Myocyte (in vitro differentiated cells): ENCODE results near the gene SOX8. TPM values are rescaled to one million over a fixed set of nuclear protein-coding genes. Genes with fewer than 3 reads are reported as not detected.
"Not testable (repeated sequence)": the region's sequence is repeated elsewhere in the genome, so short reads cannot be mapped to it uniquely, and the experiment has no call there.

Experiments used
- DNase-seq: peaks from one replicate; pipeline ENCODE4 v3.0.0-alpha.2; 2012; ENCODE audit warnings: low read depth
- polyA plus RNA-seq: library from polyadenylated mRNA; unstranded; fragments of >200 nt; gene quantifications from one replicate; pipeline ENCODE4 v1.2.1, GENCODE V29; 2012; ENCODE audit warnings: missing spikeins
- total RNA-seq: library from RNA; depleted of rRNA; stranded (reverse); fragments of >200 nt; gene quantifications from 2 replicates; pipeline ENCODE4 v1.2.3, GENCODE V29; 2014

The SOX8 gene
- 53.9 and 116 TPM in 2 replicates for total RNA-seq
- 18.8 TPM for polyA plus RNA-seq

DNA sequence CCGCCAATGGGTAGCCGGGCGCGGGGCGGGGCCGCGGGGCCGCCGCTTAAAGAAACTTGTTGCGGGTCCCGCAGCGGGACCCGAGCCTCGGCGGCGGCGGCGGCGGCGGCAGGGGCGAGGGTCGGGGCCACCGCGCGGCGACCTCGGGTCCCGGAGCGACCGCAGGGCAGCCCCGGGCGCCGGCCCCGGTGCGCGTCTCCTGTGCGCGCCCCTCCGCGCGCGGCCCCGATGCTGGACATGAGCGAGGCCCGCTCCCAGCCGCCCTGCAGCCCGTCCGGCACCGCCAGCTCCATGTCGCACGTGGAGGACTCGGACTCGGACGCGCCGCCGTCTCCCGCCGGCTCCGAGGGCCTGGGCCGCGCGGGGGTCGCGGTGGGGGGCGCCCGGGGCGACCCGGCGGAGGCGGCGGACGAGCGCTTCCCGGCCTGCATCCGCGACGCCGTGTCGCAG, at the start of gene SOX8:
Gene SOX8 (plus strand): TSS at position 76 of the 450 bp plus-strand sequence. CDS start 153 bp downstream, at position 229.
- no peak for DNase-seq

DNA sequence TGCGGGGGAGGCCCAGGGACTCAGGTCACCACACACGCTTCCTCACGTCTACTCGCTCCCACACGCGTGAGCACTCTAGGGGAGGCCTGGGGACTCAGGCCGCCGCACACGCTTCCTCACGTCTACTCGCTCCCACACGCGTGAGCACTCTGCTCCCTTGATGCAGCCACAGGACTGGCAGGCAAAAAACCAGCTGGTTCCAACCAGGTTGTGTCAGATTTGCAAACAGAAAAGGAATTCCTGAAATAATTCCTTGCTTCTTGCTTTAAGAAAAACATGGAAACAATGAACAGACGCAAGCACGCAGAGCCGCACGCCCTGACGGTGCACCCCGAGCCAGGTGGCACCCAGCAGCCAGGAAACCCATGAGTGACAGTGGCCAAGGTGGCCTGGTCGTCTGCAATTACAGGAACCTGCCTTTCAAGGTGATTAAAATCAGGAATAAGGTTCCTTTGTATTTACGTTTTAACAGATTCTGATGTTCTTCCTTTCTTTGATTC, 48.7 kb upstream of the SOX8 start:
- no peak for DNase-seq

DNA sequence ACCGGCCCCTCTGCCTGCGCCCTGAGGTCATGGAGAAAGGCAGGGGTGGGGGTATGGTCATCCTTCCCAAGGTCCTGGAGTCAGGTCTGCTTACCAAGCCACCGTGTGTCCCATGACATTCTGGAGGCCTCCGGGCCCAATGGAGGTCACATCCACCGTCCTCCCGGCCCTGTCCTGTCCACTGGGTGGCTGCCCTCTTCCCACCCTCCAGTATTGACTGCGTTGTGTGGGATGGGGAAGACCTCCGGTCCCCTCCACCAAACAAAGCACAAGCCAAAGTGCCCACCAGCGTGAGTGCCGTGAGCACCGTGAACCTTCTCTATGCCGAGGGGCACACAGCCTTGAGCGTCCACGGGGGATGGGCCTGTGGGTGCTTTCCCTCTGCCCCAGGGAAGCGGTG, 48.0 kb upstream of the SOX8 start:
- no peak for DNase-seq

DNA sequence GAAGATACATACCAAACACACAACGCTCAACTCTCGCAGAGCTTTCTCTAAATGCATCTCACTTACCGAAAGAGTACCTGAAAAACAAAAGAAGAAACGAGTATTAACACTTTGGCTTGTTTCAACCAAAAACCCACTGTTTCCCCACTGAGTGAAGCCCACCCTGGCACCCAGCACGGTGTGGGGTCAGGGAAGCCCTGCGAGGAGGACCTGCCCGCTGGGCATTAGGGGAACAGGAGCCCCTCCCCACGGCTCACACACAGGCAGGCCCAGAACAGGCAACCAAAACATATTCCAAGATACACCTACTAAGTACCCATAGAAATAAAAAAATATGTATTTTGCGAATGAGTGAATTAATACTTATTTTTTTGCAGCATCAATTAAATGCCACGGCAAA, 47.4 kb upstream of the SOX8 start:
- no peak for DNase-seq

DNA sequence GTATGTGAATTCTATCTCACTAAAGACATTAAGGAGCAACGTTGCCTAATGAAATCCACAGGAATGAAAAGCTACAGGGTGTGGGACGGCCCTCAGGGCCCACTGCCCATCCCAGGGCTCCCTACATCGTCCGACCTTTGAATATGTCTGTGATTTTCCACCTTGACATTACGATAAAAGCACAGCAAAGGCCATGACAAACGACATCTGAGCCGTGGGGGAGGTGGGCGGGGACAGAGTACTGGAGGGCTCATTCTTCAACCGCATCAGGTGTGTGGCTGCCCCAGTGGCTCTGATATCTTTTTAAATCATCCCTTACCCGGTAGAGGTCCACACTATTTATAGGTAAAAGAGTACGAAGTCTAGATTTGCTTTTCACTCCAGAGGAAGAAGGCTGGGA, 45.9 kb upstream of the SOX8 start:
- DNase-seq, result no peak

DNA sequence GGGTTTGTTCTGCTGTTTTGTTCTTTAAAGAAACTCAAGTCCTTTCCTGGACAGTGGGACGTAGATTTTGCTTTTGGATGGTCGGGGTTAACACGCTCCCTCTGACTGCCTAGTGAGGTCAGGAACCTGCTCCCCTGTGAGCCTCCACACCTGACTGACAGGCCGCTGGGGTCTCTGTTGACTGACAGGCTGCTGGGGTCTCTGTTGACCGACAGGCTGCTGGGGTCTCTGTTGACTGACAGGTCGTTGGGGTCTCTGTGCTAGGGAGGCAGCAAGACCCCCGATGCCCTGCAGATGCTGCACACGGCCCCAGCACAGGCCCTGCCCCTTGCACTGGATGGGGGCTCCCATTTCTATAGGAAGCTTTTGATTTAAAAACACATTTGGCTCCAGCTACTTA, 44.3 kb upstream of the SOX8 start:
- DNase-seq, result no peak

DNA sequence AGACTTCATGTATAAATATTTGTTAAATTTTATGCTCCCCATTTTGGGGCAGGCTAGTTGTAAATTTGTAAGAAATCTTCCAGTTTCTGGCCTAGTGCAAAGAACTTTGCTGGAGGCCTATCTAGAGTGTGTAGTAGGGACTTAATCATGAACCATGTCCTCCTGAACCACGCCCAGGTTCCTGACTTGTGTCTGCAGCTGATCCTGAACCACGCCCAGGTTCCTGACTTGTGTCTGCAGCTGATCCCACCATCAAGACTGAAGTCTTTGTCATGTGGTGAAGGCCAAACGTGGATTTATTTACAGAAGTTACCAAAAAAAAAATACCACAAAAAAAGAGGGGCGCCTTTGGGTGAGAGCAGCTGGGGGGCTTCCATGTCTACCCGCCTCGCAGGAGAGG, 43.8 kb upstream of the SOX8 start:
- DNase-seq, result peak; percentile 58

DNA sequence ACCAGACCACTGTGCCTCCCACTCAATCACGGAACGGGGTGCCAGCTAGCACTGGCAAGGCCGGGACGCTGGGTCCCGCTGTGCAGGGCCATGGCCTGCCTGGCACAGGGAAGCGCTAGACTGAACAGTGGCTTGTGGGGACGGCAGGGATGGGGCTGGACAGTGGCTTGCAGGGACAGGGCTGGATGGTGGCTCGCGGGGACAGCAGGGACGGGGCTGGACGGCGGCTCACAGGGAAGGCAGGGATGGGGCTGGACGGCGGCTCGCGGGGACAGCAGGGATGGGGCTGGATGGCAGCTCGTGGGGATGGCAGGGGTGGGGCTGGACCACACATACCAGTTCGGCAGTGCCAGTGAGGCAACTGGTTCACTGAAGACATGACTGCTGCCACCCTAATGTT, 43.4 kb upstream of the SOX8 start:
- DNase-seq, result peak; percentile 25

DNA sequence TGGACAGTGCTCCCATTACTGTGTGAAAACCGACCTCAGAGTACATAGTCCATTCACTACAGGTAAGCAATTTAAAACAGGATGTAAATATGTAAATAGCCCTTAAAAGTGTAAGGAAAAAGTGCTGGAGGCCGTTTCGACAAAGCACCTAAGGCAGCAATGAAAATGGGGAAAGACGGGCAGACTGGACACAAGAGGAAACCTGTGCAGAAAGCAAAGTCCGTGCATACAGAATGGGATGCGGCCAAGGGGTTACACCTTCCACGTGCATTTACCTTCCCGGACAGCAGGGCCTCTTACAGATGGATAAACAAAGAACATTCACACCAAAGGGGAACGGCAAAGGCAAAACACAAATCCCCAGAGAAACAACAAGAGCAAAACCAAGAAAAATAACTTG, 42.8 kb upstream of the SOX8 start:
- DNase-seq, result no peak

DNA sequence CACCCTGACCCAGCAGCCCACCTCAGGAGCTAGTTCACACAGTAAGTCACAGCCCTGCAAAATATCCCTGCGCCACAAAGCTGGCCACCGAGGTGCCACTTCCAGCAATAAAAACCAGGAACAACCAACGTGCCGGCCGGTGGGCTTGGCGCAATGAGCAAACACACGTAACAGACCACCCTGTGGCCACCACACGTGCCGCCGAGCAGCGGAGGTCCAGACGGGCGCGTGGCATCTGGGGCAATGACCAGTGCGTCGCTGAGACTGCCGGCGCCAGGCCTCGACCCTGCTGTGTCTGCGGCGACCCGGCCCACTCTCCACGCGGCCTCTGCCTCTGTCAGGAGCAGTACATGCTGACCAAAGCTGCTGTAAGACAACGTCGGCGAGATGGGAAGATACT, 42.3 kb upstream of the SOX8 start:
- no peak for DNase-seq

DNA sequence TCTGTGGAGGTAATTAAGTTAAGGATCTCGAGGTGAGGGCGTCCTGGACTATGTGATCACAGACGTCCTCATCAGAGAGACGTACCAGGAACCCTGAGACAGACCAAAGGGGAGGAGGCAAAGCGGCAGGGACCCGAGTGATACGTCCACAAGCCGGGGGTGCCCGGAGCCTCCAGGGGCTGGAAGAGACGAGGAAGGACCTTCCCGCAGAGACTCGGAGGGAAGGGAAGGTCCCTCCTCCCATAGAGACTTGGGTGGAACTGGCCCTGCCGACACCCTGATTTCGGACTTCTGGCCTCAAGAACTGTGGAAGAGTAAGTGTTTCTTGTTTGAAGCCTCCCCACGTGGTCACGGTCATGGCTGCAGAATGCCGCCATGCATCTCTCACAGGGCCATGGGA, 41.6 kb upstream of the SOX8 start:
- no peak for DNase-seq

DNA sequence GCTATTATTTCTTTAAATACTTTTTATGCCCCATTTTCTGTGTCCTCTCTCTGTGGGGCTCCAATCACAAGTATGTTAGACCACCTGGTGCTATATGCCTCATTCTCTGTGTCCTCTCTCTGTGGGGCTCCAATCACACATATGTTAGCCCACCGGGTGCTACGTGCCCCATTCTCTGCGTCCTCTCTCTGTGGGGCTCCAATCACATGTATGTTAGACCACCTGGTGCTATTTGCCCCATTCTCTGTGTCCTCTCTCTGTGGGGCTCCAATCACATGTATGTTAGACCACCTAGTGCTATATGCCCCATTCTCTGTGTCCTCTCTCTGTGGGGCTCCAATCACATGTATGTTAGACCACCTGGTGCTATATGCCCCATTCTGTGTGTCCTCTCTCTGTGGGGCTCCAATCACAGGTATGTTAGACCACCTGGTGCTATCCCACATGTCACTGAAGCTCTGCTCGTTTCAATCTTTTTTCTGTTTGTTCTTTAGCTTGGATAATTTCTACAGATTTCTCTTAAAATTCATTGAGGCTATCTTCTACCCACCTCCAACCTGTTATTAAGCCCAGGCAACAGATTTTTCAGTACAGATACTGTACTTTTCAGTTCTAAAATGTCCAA, 39.0 kb upstream of the SOX8 start:
- no peak for DNase-seq

DNA sequence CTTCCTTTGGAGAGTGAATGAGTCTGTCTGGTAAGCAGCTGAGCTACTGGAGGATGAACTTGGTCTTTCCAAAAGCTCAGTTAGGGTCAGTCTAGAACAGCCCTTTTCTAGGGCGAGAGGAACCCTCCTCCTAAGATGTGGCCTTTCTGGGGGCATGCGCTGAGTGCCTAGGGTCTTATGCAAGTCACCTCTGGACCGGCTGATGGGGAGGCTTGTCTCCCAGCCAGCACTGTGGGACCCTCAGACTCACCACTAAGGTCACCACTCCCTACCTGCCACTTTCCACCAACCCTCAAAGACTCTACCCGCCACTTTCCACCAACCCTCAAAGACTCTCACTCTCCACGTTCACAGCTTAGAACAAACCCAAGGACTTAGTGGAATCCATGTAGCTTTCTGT, 37.6 kb upstream of the SOX8 start:
- no peak for DNase-seq

DNA sequence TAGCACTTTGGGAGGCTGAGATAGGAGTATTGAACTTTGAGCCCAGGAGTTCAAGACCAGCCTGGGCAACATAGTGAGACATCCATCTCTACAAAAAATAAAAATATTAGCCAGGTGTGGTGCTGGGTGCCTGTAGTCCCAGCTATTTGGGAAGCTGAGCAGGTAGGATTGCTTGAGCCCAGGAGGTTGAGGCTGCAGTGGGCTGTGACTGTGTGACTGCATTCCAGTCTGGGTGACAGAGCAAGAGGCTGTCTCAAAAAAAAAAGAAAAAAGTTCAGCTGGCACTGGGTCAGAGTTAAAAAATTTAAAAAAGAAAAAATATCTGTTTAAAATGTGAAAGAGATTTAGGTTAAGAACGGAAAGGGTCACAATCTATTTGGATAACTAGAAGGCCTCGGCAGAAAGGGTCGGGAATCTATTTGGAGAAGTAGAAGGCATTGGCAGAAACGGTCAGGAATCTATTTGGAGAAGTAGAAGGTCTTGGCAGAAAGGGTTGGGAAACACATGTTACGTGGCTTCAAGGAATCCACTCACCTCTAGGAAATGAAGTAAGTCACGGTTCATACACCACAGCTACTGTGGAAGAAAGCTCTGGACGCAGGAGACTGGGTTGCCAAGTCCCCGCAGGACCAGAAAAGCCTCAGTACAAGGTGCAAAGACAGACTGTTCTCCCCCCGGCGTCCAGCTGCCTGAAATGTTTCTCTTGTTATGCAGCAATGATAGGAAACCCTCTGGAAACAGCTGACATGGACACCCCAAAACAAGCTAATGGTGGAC, 36.1 kb upstream of the SOX8 start:
- no peak for DNase-seq

DNA sequence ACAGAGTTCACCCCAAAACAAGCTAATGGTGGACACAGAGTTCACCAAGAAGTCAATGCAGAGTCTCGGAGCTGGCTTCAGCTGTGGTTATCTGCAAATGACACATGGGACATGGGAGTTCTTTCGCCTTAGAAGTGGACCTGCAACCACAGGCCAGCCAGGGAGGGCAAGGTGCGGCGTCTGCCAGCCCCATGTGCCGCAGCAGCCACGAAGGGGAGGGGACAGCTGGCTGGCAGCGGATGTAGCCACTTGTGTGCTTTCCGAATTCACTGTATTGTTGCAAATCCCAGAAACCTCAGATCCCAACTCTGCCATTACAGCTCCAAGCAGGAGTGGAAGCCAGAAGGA, 35.5 kb upstream of the SOX8 start:
- DNase-seq, result no peak

DNA sequence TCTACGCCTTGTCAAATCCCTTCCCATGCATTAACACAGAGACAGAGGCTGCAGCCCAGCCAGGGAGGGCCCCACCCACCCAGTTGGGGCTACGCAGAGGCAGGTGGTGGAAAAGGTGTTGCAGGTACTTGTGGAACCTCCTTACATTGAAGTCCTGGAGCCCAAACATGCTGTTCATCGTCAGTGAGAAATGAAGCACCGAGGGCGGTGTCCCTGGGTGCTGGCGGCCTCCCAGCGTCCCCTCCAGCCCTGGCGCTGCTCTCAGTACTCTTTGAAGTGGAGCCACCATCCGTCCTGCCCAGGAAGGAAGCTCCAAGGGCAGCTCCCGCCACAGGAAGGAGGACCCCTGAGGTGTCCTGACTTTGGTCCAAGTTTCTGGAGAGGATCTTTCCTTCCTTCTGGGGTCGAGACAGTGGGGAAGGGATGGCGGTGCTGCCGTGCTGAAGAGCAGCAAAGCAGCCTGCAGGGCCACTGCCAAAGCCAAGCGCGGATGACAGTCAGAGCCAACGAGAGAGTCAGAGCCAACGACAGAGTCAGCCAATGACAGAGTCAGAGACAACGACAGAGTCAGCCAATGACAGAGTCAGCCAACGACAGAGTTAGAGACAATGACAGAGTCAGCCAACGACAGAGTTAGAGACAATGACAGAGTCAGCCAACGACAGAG, 34.2 kb upstream of the SOX8 start:
- no peak for DNase-seq

DNA sequence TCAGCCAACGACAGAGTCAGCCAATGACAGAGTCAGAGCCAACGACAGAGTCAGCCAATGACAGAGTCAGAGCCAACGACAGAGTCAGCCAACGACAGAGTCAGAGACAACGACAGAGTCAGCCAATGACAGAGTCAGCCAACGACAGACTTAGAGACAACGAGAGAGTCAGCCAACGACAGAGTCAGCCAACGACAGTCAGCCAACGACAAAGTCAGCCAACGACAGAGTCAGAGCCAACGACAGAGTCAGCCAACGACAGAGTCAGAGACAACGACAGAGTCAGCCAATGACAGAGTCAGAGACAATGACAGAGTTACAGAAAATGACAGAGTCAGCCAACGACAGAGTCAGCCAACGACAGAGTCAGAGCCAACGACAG, 33.7 kb upstream of the SOX8 start:
- not testable (repeated sequence) for DNase-seq

DNA sequence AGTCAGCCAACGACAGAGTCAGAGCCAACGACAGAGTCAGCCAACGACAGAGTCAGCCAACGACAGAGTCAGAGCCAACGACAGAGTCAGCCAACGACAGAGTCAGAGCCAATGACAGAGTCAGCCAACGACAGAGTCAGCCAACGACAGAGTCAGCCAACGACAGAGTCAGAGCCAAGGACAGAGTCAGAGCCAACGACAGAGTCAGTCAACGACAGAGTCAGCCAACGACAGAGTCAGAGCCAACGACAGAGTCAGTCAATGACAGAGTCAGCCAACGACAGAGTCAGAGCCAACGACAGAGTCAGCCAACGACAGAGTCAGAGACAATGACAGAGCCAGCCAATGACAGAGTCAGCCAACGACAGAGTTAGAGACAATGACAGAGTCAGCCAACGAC, 32.8 kb upstream of the SOX8 start:
- DNase-seq, result not testable (repeated sequence)

DNA sequence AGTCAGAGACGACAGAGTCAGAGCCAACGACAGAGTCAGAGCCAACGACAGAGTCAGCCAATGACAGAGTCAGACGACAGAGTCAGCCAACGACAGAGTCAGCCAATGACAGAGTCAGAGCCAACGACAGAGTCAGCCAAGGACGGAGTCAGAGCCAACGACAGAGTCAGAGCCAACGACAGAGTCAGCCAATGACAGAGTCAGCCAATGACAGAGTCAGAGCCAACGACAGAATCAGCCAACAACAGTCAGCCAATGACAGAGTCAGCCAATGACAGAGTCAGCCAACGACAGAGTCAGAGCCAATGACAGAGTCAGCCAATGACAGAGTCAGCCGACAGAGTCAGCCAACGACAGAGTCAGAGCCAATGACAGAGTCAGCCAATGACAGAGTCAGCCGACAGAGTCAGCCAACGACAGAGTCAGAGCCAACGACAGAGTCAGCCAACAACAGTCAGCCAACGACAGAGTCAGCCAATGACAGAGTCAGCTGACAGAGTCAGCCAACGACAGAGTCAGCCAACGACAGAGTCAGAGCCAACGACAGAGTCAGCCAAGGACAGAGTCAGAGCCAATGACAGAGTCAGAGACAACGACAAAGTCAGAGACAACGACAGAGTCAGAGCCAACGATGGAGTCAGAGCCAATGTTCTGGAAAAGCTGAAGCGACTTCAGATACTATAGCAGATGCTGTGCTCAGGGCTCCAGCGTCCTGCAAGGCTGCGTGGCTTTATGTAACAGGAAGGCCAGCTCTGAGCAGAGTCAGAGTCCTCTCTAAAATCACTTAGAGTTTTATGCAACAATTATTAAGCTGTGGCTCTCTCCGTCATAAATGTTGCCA, 30.6 kb upstream of the SOX8 start:
- not testable (repeated sequence) for DNase-seq

DNA sequence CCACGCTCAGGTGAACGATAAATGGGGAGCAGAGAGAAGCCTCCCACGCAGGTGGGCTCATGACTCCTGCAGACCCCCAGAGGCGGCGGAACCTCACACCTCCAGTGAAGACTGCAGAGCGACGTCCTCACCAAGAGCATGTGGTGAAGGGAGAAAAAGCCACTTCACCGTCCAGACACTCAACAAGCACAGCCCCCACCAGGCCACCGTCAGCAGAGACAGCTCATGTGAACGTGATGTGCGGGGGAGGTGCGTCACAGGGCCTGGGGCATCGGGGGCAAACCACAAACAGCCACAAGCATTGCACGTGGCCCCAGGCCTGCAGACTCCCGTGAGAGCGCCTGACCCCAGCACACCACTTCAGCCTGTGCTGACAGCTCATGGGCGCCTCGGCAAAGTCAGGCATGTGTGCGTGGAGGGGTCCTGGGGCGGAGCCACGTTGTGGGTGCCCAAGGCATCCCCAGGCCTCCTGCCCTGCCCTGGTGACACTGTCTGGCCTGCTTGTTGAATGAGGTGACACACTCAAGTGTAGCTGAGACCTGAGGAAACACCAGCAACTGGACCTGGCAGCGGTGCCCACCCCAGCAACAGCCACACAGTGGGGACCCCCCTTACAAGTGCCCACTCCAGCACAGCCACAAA, 29.8 kb upstream of the SOX8 start:
- no peak for DNase-seq

DNA sequence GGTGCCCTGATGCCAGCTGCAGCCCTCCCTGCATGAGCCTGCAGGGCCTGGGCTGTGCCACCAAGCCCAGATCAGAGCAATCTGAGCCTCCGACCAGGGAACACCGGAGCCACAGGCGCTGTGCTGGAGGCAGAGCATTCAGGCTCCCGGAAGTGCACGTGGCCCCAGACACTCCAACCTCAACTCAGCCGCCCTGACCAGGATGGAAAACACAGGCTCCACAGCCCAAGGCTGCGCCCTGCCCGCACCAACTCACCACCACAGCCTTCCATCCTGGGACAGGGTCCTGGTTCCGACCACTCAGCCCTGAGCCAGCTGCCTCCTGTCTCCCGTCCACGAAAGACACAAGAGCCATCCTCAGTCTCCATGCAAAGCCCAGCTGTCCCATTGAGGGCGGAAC, 29.2 kb upstream of the SOX8 start:
- DNase-seq, result peak; percentile 55
